HG03159 (cell line): ENCODE measurements around the gene COQ8A.

Source experiments
- ATAC-seq: cut with Tn5 transposase; IDR thresholded peaks from one replicate; pipeline ENCODE4 v1.9.1; 2021; ENCODE audit warnings: mild to moderate bottlenecking, moderate library complexity; ENCODE audit not compliant: unreplicated experiment

COQ8A gene

GRCh38 chr1:227003165-227003564 lies 63.1 kb downstream of the COQ8A start:
- no peak for ATAC-seq

GRCh38 chr1:227004796-227005195 lies 64.7 kb downstream of the COQ8A start:
- ATAC-seq = no peak

- no peak for ATAC-seq
Observed at GRCh38 chr1:227006226-227006796, 66.2 kb downstream of the COQ8A start.

- no peak for ATAC-seq
Observed at GRCh38 chr1:227009937-227010336, 69.8 kb downstream of the COQ8A start.

GRCh38 chr1:227010645-227011044 lies 70.6 kb downstream of the COQ8A start:
- no peak for ATAC-seq

GRCh38 chr1:227016990-227017389 lies 76.9 kb downstream of the COQ8A start:
- ATAC-seq = no peak

GRCh38 chr1:227032396-227032795 lies 92.3 kb downstream of the COQ8A start:
- no peak for ATAC-seq

- ATAC-seq = no peak
Observed at GRCh38 chr1:227033880-227034279, 93.8 kb downstream of the COQ8A start.

GRCh38 chr1:227035316-227035715 lies 95.2 kb downstream of the COQ8A start:
- no peak for ATAC-seq

- ATAC-seq = no peak
Observed at GRCh38 chr1:227037121-227037520, 97.0 kb downstream of the COQ8A start.
